ENCODE results near the gene PRR14L.

PRR14L gene

GRCh38 chr22:31631436-31631835 is 118.5 kb downstream of the PRR14L start:
- H3K4me3 ChIP-seq (ENCODE audit: low read depth, low read length), result peak overlapping the region; percentile 85
- TF ChIP-seq CTCF (IDR thresholded peaks at IDR 0.05; ENCODE audit: low read depth, low read length), result no peak
